ENCODE data around the gene CYP24A1.

DNA sequence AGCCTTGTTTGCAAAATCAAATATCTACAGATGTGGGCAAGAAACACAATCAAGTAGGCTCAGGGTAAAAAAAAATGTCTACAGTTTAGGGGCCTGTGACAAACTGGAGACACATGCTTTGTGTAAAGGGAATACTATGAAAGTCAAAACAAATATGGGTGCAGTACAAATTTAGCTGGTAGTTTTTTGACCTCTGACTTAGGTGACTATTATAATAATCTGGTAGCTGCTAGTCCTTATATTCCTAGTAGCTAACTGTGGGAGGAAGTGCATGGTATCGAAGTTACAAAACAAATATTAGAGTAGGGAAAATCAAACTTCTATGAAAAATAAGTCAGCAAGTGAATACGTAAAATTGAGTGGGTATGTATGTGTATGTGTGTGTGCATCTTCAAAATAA, 35.4 kb downstream of the CYP24A1 start:
- TF ChIP-seq RCOR1 (IDR thresholded peaks at IDR 0.05; ENCODE audit: low read length), result no peak
- TF ChIP-seq EP300 (IDR thresholded peaks at IDR 0.05; ENCODE audit: borderline replicate concordance in 1 of 2, low read depth in 1 of 2, low read length in 1 of 2), result no peak
- TF ChIP-seq, protein P1, sequence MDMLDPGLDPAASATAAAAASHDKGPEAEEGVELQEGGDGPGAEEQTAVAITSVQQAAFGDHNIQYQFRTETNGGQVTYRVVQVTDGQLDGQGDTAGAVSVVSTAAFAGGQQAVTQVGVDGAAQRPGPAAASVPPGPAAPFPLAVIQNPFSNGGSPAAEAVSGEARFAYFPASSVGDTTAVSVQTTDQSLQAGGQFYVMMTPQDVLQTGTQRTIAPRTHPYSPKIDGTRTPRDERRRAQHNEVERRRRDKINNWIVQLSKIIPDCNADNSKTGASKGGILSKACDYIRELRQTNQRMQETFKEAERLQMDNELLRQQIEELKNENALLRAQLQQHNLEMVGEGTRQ (IDR thresholded peaks at IDR 0.05; ENCODE audit: borderline replicate concordance, low read depth, low read length), result no peak
- no peak for TF ChIP-seq EZH2phosphoT487 (IDR thresholded peaks at IDR 0.05; ENCODE audit: borderline replicate concordance, low read depth)

Data from SK-N-SH (cell line).